NCI-H2107 treated with DMSO at 0.1 percent for 48 hours (cell line): Measurements from ENCODE around the gene GALK2.
"Not testable (repeated sequence)": the region's sequence is repeated elsewhere in the genome, so short reads cannot be mapped to it uniquely, and the experiment has no call there.

Source experiments
- DNase-seq: peaks from one replicate; lab custom pipeline; 2025; ENCODE audit not compliant: unreplicated experiment; lab: John Stamatoyannopoulos, UW

GALK2 gene

GRCh38 chr15:49328941-49329340 is 158.9 kb downstream of the GALK2 start:
- no peak for DNase-seq

DNA sequence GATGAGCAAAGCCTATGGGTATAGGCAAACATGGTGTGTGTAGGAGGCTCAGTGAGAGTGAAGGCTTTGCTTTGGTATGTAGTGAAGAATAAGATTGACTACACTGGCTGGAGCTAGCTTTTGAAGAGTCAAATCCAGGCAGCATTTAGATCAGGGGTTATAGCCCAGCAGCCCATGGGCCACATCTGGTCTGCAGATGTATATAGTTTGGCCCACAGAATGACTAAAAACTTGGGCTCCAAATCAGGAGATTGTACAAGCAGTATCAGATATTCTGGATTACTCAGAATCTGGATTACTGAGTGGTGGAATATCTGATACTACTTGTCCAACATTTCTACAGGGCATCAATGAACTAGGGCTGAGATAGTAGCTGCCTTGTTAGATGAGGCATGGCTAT is 160.1 kb downstream of the GALK2 start:
- DNase-seq, result no peak

DNA sequence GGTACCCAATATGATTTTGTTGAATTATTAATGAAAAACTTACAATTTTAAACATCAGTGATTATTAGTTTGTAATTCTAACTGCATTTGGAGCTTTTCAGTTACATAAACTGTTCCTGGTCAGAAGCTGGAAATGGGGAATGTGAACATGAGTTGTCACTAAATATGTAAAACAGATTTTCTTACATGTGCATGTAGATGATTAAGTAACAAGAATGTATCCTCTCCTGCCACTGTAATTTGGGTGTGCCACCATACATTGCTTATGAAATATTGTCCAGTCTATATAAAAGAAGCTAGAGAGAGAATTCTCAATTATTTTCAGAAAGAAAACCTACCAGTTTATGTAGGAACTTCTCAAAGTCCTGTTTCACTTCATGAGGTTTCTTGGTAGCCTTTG is 161.4 kb downstream of the GALK2 start:
- DNase-seq, result no peak

DNA sequence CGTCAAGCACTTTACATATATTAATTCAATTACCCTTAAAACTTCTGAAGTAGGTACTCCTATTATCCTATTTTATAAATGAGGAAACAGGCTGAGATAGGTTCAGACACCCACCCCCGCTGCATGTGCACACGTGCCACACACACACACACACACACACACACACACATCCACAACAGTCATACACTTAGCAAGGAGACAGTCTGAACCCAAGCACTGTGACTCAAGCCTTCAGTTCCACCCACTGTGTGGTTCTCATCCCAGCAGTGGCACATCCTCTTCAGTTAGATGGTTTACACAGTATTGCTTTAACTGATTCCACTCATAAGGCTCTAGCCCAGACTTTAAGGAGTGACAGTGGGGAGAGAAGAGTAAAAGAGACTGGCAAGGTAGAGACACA is 161.9 kb downstream of the GALK2 start:
- DNase-seq, result no peak

- no peak for DNase-seq
These were observed 169.6 kb downstream of the GALK2 start for GRCh38 chr15:49339656-49340055.

- no peak for DNase-seq
These were observed 173.5 kb downstream of the GALK2 start for GRCh38 chr15:49343546-49343945.

DNA sequence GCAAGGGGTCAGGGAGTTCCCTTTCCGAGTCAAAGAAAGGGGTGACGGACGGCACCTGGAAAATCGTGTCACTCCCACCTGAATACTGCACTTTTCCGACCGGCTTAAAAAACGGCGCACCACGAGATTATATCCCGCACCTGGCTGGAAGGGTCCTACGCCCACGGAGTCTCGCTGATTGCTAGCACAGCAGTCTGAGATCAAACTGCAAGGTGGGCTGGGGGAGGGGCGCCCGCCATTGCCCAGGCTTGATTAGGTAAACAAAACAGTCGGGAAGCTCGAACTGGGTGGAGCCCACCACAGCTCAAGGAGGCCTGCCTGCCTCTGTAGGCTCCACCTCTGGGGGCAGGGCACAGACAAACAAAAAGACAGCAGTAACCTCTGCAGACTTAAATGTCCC is 184.4 kb downstream of the GALK2 start:
- DNase-seq, result not testable (repeated sequence)

GRCh38 chr15:49361370-49361769 is 191.3 kb downstream of the GALK2 start:
- no peak for DNase-seq

GRCh38 chr15:49366496-49366895 is 196.4 kb downstream of the GALK2 start:
- no peak for DNase-seq

GRCh38 chr15:49370782-49371181 is 200.7 kb downstream of the GALK2 start:
- DNase-seq, result no peak

DNA sequence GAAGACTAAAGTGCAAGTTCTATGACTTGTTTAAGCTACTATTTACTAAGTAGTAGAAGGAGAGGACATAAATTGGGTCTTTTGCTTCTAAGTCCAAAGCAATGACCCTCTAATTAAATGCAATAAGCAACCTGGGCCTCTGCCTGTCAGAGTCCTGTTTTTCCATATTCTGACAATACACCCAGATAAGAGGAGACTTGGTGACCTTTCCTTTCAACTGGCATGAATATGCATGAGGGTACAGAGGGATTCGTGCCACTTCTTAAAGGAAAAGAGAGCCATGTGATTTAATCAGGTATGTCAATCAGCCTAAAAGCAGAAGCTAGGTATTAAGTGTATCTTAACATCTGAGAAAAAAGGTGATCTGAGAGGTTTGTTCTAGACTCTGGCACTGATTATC is 202.3 kb downstream of the GALK2 start:
- no peak for DNase-seq

DNA sequence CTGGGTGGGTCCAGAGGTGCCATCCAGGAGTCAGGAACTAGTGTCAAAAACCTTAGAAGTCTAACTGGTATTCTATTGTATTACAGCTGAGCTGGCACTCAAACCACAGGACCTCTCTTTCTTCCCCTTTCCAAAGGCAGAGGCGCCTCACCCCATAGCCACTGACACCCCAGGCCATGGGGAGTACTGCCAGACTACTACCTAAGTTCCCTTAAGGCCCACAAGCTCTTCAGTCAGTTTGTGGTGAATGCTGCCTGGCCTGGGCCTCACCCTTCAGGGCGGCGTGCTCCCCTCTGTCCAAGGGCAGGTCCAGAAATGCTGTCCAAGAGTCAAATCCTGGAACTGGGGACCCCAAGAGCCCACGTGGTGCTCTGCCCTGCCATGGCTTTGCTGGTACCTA is 209.9 kb downstream of the GALK2 start:
- no peak for DNase-seq

GRCh38 chr15:49380912-49381311 is 210.9 kb downstream of the GALK2 start:
- DNase-seq, result no peak
